GM12892 (cell line): ENCODE results near the gene IER3.

Experiments used
- POLR2AphosphoS5 ChIP-seq: IDR thresholded peaks from 2 replicates; pipeline ENCODE4 v1.6.1; 2011; ENCODE audit warnings: low read depth, low read length, control low read depth
- TAF1 ChIP-seq: IDR thresholded peaks from 2 replicates; pipeline ENCODE4 v1.6.1; 2011; ENCODE audit warnings: low read depth, mild to moderate bottlenecking, control low read depth, low read length, borderline replicate concordance

DNA sequence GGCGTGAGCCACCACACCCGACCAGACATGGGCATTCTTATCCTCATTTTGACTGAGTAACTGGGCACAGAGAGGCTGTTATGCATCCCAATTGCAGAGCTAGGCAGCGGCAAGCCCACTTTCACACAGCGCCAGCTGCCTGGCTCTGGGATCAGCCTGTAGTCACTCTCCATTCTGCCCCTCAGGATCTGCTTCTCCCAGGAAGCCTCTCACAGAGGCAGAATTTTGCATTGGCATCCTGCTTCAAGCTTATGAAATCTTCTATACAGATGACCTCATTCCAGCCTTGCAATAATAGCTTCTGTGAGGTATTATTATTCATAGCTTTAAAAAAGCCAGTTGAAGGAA, 37.0 kb upstream of the IER3 start:
- TF ChIP-seq POLR2AphosphoS5: no peak
- TF ChIP-seq TAF1: no peak
